Astrocyte (in vitro differentiated cells and primary cell): ENCODE results near the gene RNF5.
"Not testable (repeated sequence)": the region's sequence is repeated elsewhere in the genome, so short reads cannot be mapped to it uniquely, and the experiment has no call there.

Source experiments
- CTCF ChIP-seq: IDR thresholded peaks from 2 replicates; pipeline ENCODE4 v1.5.1; 2011; ENCODE audit warnings: low read depth, mild to moderate bottlenecking, inconsistent platforms, low read length, moderate library complexity; ENCODE audit not compliant: insufficient read depth
- EZH2 ChIP-seq: IDR thresholded peaks from 2 replicates; pipeline ENCODE4 v1.6.1; 2012; ENCODE audit warnings: mild to moderate bottlenecking, low read length, inconsistent platforms; ENCODE audit not compliant: insufficient read depth

- not testable (repeated sequence) for TF ChIP-seq CTCF, EZH2
These were observed 33.2 kb downstream of the RNF5 start for GRCh38 chr6:32211432-32211831.
